ENCODE results near the gene ACOX3.
"Not testable (repeated sequence)": the region's sequence is repeated elsewhere in the genome, so short reads cannot be mapped to it uniquely, and the experiment has no call there.

The ACOX3 gene

GRCh38 chr4:8388528-8388870 lies 52.0 kb downstream of the ACOX3 start:
- DNase-seq (ENCODE audit: low read depth): no peak
- TF ChIP-seq CTCF (conservative IDR thresholded peaks at IDR 0.05; ENCODE audit: low read length): no peak
- no peak overlapping the region for H3K4me3 ChIP-seq (ENCODE audit: low read length)

- no peak for DNase-seq (ENCODE audit: low read depth)
- no peak for TF ChIP-seq CTCF (conservative IDR thresholded peaks at IDR 0.05; ENCODE audit: low read length)
- H3K4me3 ChIP-seq (ENCODE audit: low read length): no peak overlapping the region
Observed at GRCh38 chr4:8387615-8388527, 52.7 kb downstream of the ACOX3 start.

GRCh38 chr4:8387194-8387593 lies 53.3 kb downstream of the ACOX3 start:
- no peak overlapping the region for H3K4me3 ChIP-seq (ENCODE audit: low read length)

GRCh38 chr4:8386731-8387130 lies 53.8 kb downstream of the ACOX3 start:
- TF ChIP-seq CTCF (conservative IDR thresholded peaks at IDR 0.05; ENCODE audit: low read length): no peak
- no peak overlapping the region for H3K4me3 ChIP-seq (ENCODE audit: low read length)

More at GRCh38 chr4:8387194-8387593, 53.3 kb downstream of the ACOX3 start:
- no peak for DNase-seq (ENCODE audit: low read depth)
- no peak for TF ChIP-seq CTCF (conservative IDR thresholded peaks at IDR 0.05; ENCODE audit: low read length)

GRCh38 chr4:8386131-8386530 lies 54.4 kb downstream of the ACOX3 start:
- not testable (repeated sequence) for DNase-seq (ENCODE audit: low read depth); H3K4me3 ChIP-seq (ENCODE audit: low read length)

More at GRCh38 chr4:8386731-8387130, 53.8 kb downstream of the ACOX3 start:
- DNase-seq (ENCODE audit: low read depth): no peak

- TF ChIP-seq CTCF (conservative IDR thresholded peaks at IDR 0.05; ENCODE audit: low read length): no peak
- H3K4me3 ChIP-seq (ENCODE audit: low read length): no peak overlapping the region
- DNase-seq (ENCODE audit: low read depth): no peak
Observed at GRCh38 chr4:8385611-8386010, 54.9 kb downstream of the ACOX3 start.

GRCh38 chr4:8385106-8385505 lies 55.4 kb downstream of the ACOX3 start:
- no peak overlapping the region for H3K4me3 ChIP-seq (ENCODE audit: low read length)
- no peak for DNase-seq (ENCODE audit: low read depth)
- no peak for TF ChIP-seq CTCF (conservative IDR thresholded peaks at IDR 0.05; ENCODE audit: low read length)

Data from AG10803 (cell line).